ENCODE results near the gene BBOF1.

The BBOF1 gene

GRCh38 chr14:74034572-74034971 lies 15.4 kb downstream of the BBOF1 start:
- no peak for DNase-seq (ENCODE audit: low spot score)

GRCh38 chr14:74035556-74035955 lies 16.4 kb downstream of the BBOF1 start:
- no peak for DNase-seq (ENCODE audit: low spot score)

- DNase-seq (ENCODE audit: low spot score), result peak; percentile 50
These were observed 19.1 kb downstream of the BBOF1 start for GRCh38 chr14:74038020-74038859.

GRCh38 chr14:74042296-74042695 lies 23.1 kb downstream of the BBOF1 start:
- no peak for DNase-seq (ENCODE audit: low spot score)

- DNase-seq (ENCODE audit: low spot score), result no peak
These were observed 26.4 kb downstream of the BBOF1 start for GRCh38 chr14:74045522-74045921.

- DNase-seq (ENCODE audit: low spot score), result peak; percentile 10
These were observed 29.1 kb downstream of the BBOF1 start for GRCh38 chr14:74048281-74048680.

GRCh38 chr14:74049876-74050495 lies 30.8 kb downstream of the BBOF1 start:
- DNase-seq (ENCODE audit: low spot score), result no peak

- no peak for DNase-seq (ENCODE audit: low spot score)
These were observed 43.6 kb downstream of the BBOF1 start for GRCh38 chr14:74062809-74063150.

- no peak for DNase-seq (ENCODE audit: low spot score)
These were observed 45.3 kb downstream of the BBOF1 start for GRCh38 chr14:74064426-74064825.

- DNase-seq (ENCODE audit: low spot score), result no peak
These were observed 45.7 kb downstream of the BBOF1 start for GRCh38 chr14:74064883-74065282.

GRCh38 chr14:74065746-74066575 lies 46.8 kb downstream of the BBOF1 start:
- no peak for DNase-seq (ENCODE audit: low spot score)

GRCh38 chr14:74077401-74077800 lies 58.3 kb downstream of the BBOF1 start:
- no peak for DNase-seq (ENCODE audit: low spot score)

GRCh38 chr14:74080820-74081460 lies 61.8 kb downstream of the BBOF1 start:
- DNase-seq (ENCODE audit: low spot score), result no peak

GRCh38 chr14:74081491-74081890 lies 62.3 kb downstream of the BBOF1 start:
- no peak for DNase-seq (ENCODE audit: low spot score)

GRCh38 chr14:74083161-74083560 lies 64.0 kb downstream of the BBOF1 start:
- no peak for DNase-seq (ENCODE audit: low spot score)

GRCh38 chr14:74083784-74084276 lies 64.7 kb downstream of the BBOF1 start:
- no peak for DNase-seq (ENCODE audit: low spot score)

GRCh38 chr14:74084277-74085046 lies 65.3 kb downstream of the BBOF1 start, which contains the start of the genes ALDH6A1 and LIN52:
Gene ALDH6A1 (minus strand): TSS chr14:74084453. CDS start chr14:74084394, 59 bp downstream.
Gene LIN52 (plus strand): TSS chr14:74084956. CDS start chr14:74084975, 19 bp downstream.
- peak; percentile 96 for DNase-seq (ENCODE audit: low spot score)

GRCh38 chr14:74085047-74085637 lies 66.0 kb downstream of the BBOF1 start:
- DNase-seq (ENCODE audit: low spot score), result no peak

GRCh38 chr14:74085828-74086227 lies 66.7 kb downstream of the BBOF1 start:
- no peak for DNase-seq (ENCODE audit: low spot score)

GRCh38 chr14:74089251-74090020 lies 70.3 kb downstream of the BBOF1 start:
- no peak for DNase-seq (ENCODE audit: low spot score)
